Renal cortex interstitium (tissue), 11 donors: Measurements from ENCODE around the gene DNM3. TPM values are rescaled to one million over a fixed set of nuclear protein-coding genes. Genes with fewer than 3 reads are reported as not detected.
A peak's percentile ranks its signal among the peaks of the same experiment; 100 is the strongest.

Source experiments
- DNase-seq, 11 donors: peaks; one replicate each; pipeline ENCODE4 v3.0.0-alpha.2; 2013; ENCODE audit warnings: low read depth in 9 of 11, low spot score in 4 of 11; ENCODE audit errors: extremely low read depth in 1 of 11
- polyA plus RNA-seq, 3 donors: library from polyadenylated mRNA; unstranded; fragments of 120-200 nt; gene quantifications; one replicate each; pipeline ENCODE4 v1.2.1, GENCODE V29; 2013; ENCODE audit not compliant: insufficient read length in 3 of 3

The DNM3 gene
- polyA plus RNA-seq, 3 donors = 4.2 to 5.2 (median 4.8) TPM

DNA sequence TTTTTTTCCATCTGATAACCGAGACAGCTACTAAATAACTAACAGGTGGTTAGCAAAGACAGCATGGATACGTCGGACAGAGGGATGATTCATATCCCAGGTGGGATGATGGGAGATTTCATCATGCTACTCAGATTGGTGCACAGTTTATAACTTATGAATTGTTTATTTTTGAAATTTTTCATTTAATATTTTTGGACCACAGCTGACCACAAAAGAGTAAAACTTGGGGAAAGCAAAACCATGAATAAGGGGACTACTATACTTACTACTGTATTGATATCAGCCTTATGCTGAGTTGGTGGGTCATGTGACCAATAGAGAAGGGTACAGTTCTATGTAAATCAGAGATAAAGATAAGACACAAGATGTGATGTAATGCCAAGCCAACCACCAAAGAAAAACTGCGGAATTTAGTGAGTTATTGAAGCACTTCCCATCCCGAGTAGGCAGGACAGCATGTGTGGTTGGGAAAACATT lies 331.1 kb downstream of the DNM3 start:
- no peak for DNase-seq

DNA sequence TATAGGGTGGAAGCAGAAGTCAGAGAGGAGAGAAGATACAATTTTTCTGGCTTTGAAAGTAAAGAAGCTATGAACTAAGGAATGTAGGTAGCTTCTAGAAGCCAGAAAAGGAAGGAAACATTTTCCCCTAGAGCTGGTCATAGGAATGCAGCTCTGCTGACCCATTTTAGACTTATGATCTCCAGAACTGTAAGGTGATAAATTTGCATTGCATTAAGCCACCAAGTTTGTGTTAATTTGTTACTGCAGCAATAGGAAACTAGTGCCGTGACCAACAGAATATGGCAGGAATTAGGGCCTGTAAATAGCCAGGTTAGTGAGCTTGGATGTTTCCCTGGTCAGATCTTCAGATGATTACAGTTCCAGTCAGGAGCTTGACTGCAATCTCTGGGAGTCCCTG lies 334.9 kb downstream of the DNM3 start:
- no peak for DNase-seq

DNA sequence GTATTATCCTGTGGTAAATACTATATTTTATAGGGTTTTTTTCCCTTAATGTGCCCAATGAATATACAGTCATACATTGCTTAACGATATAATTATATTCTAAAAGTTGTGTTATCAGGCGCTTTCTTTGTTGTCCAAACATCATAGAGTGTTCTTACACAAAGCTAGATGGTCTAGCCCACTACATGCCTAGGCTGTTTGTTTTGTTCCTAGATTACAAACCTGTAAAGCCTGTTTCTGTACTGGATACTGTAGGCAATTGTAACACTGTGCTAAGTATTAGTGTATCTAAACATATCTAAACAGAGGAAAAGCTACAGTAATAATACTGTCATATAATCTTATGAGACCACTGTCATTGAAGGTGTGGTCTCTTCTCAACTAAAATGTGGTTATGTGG lies 336.6 kb downstream of the DNM3 start:
- DNase-seq = no peak

DNA sequence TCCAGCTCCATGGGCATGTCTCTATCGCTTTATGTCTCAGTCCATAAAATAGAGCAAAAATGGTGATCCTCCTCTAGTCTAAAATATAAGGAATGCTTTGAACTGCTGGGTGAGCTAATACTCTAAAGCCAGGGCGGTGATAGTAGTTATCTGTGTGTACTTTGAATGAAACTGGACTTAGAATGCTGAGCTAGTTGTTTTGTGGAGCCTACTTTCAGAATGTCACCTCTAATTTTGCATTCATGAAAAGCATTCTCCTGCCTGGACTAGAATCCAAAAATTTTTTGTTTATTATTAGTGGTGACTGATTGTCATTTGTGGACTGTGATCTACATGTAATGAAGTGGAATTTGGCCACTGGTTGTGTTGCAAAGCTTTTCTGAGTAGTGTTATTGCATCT lies 337.6 kb downstream of the DNM3 start:
- no peak for DNase-seq

DNA sequence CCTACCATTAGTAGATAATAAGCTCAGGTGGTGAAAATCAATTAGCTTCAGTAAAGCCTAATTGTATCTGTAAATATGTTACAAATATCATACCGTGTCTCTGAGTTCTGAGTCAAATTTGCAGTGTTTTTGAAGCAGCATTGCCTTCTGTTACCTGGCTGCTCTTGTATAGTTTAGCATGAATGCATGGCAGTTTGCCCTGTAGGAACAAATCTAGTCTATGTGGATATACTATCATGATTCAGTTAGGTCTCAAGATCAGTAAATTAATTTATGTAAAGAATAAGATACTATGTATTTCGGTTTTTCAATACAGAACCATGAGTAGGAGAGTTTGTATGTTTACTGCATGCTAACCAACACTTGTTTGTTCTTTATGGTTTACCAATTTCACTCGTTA lies 338.6 kb downstream of the DNM3 start:
- DNase-seq = no peak

DNA sequence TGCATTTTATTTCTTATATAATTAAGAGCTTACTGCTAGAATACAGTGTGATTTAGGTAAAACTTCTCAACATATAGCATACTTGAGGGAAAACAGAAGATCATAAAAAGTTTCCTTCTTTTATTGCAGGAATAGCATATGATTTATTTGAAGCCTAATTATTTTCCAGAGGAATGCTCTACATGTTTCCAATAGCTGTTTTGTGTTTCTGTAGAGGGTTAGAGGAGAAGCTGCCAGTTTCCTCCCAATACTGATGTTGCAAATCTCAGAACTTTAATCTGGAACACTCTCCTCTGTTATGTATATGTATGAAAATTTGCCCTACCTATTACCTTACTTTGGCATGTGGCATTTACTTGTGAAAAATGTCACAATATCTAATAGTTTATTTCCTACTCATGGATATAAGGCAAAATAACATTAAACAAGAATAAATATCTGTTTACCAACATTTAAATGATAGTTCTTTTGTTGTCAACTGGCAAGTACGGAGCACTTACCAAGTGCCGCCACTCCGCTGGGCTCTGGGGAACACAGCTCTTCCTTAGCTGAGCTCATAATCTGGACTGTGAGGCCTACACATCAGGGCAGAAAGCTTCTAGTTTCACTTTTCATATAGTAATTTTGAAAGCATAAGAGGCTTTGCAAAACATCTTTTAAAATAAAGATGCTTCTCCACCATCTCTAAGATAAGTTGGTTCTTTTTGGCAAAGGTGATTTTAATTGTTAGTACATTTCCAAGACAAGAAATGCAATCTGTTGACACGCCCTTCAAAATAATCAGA lies 339.4 kb downstream of the DNM3 start:
- DNase-seq = no peak

DNA sequence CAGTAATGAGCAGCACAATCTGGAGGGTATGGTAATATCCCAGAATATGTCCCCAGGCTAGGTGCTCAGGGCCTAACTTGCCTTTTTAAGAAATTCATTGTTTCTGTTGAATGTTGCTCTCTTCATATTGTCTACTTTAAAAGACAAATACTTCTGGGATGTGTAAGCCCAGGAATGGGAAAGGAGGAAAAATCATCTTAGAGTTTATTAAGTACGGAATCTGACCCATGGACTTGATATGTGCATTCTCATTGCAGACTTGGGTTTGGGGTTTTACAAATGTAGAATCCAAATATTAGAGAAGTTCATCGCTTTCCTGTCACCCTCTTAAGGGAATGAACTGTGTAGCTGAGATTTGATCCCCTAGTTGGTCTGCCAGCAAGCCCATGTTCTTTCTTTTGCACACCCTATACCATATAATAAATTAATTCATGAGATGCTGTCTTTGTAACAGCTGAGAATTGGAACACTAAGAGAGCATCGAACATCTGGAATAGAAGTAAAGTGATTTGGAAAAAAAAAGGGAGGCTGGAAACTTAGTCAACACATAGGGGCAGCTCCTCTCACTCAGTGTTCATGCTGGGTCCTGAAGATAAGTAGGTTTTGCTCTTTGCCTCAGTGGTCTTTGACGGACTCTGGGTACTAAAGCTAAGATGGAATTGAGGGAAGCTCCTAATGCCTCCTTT lies 343.4 kb downstream of the DNM3 start:
- DNase-seq = no peak

DNA sequence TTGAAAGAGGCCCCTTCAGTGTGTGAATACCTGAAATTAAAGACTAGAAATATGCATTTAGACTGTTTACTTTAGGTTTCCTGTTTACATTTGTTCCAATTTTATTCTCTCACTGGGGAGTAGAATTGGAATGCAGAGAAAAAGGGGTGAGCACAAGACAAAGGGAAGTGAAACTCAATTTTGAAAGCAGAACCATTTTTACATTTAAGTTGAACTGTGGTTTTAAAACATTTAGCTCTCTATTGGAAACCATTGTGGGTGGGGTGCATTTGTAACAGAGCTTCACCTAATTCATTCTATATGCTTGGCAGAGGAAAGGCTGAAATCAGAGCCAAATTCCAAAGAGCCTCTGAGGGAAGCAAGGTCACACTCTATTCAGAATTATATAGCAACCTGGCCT lies 343.9 kb downstream of the DNM3 start:
- no peak for DNase-seq

DNA sequence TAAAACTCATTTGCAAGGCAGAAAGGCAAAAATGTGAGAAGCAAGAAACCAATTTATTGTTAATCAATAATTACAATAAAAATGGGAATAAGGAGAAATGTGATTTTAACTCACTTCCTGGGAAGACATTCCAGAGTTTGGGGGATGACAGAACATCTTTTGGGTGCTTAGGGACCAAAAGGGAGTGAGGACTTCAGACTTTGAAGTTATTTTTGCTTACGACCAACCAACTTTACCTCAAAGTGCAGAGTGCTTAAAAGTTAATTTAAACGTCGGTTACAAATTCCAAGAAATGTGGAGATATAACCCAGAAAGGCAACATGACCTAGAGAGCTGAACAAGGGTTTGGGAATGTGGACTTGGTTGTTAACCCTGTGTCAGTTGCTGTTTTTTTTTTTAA lies 344.7 kb downstream of the DNM3 start:
- DNase-seq = no peak

DNA sequence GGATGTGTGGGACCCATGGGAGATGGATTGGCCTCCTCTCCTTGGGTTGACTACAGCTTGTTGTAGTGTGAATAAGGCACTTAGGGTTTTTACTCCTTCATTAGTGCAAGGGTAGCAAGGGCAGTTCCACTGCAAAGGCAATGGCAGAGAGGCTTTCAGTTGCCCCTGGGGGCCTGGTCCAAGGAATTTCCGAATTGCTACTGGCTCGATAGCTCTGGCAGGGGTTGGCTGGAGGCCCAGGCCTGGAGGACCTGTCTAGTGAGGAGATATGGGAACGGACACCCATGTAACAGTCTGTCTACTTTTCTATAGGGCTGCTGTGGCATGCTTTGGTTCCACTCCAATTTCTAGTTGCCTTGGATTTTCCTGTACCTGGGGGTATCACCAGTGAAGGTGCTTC lies 360.3 kb downstream of the DNM3 start:
- no peak for DNase-seq

DNA sequence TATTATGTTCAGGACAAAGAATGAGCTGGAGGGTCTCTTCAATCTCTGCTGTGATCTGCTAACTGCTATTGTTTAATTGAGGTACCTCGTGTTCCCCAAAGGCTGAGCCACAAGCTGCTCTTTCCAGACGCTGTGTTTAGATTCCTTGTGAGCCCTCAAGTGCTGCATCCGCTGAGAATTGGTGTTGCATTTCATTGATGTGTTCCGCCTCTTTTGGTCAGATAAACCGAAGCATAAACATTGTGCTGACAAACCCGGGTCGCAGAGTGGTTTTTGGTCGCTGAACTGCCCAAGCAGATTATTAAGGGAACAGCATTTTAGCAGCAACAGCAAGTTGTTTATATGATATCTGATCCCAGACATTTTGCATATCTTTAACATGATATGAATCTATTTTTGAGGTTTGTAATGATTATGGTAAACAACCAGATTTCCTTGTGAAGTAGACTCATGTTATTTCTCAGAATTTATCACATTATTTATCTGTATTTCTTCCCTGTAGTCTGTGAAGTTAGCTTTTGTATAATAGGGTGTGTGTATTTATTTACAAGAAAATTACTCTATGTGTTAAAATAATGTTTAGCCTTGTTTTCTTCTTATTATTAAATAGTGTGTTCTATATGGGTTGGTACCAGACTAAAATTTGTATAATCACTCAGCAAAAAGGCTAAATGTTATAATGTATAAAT lies 362.0 kb downstream of the DNM3 start:
- DNase-seq = peak in 1 of 11 donors; percentile 44

DNA sequence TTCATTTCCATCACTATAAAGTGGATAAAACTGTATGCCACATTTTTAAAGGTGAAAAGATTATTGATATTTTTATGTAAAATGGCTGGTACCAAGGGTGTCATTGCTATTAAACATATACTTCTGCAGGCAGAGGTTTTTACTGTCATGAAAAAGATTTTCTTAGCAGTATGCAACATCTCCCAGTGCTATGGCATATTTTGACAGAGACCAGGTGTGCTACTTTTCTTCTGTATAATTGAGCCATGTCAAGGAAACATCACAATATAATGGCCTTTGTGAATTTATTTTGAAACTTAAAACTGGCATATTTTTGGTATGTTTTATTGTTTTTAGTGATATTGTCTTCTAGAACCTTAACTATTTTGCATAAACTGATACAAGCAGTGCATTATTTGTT lies 362.6 kb downstream of the DNM3 start:
- no peak for DNase-seq

DNA sequence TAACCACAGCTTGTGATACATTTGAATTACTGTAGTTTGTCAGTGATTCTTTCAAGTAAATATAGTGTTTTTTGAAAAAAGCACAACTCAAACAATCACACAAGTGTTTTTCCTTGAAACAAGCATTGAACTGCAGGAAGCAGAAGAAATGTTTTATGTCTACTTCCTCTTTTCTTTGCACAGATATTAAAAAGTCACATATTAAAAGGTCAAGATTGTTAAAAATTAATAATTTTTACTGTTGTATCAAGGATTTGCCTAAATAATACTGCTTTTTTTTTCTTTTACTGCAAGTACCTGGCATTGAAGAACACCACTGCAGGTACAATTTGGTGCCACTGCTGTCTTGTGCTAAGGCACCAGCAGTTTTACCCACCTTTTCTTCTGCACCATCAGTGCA lies 365.0 kb downstream of the DNM3 start:
- no peak for DNase-seq

DNA sequence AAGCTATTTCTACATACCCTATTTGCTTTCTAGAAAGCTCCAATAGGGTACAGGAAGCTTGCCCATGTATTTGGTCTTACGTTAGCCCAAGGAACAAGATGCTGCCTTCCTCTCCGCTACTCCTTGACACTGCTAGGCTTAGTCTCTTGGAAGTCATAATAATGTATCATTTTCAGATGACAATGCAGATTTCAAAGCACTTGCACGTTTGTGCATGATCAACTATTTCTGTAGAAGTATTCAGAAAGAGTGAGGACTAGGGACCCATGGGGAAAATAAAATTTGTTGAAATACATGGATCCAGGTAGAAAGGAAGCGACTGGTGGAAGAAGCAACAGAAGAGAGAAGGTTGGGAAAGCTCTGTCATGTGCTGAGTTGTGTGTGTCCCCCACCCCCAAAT lies 367.3 kb downstream of the DNM3 start:
- DNase-seq = no peak

DNA sequence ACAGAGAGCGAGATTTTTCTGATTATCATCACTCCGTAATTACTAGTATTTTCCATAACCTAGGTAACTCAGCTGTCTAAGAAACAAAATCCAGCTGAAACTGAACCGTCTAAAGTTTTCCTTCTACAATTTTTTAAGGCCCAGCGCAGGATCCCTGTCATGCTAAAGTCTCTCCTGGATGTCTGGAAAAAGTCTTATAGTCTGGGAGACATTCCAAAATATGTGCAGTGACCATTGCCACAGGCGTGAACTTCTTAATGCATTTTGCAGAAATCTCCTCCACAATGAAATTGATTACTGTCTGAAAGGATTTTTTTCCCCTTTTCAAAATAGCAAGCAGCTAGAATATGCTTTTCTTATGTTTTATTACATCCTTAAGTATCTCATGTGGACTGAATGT lies 369.9 kb downstream of the DNM3 start:
- no peak for DNase-seq

DNA sequence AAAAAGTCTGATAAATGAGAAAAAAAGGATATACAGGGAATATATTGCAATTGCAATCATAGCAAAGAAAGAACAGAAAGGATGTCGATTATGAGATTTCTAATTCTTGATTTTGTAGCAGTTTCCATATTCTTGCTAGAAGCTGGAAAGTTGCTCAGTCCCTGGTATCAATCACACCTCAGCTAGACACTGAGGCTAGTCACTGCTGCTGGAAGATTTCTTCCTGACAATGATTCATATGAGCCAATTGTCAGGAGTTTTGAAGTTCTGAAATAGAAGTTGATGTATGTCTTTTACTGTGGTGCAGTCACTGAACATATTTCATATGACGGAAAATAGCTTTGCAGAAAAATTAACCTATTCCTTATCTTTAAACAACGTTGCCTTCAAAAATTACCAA lies 370.8 kb downstream of the DNM3 start:
- no peak for DNase-seq

DNA sequence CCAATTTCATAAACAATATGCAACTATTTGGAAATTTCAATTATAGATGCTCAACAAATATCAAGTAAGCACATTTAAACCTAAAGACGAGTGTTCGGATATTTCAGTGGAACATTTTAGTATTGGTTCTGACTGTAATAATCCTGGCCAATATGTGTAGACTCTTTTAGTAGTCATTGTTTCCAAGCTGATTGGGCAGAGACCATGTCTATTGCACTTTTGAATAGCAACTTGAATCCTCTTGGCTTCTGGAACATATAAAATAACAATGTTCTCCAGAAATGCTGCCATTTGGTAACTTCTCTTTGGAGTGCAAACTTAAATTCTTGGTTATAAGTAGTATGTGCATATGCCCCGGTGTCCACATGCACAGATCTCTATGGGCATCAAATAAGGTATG lies 373.7 kb downstream of the DNM3 start:
- DNase-seq = no peak

DNA sequence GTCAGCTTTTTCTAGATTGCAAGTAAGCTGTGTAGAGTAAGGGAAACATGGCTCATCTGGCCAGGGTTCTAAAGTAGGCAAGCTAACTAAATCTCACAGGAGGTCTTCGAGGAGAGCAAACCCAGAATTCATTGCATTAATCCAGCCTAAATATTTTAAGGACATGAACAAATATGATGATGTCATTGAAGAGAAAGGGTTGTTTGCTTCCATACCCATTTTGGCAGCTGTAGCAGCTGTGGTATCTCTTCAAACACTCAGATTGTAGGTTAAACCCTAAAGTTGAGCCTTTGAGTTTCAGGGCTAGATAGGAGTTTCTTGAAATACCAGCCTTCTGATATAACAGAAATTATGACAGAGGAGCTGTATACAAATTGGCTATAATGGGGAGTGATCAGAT lies 378.7 kb downstream of the DNM3 start:
- DNase-seq = no peak

DNA sequence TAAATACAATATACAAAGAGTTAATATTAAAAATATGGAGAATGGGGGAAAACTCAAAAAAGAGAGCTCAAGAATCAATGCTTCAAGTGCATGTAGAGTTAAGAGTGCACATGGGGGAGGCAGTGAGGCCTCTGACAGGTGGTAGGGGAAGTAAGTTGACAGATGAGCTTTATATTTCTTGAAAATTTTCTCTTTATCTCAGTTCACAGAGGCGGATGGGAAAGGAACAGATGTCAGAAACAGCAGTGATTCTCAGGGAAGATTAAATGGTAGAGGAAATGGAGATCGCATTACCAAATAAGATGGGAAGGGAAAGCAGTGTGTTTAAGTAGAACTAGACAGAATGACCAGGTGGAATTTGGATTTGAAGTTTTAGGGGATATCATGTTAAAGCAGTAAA lies 379.1 kb downstream of the DNM3 start:
- no peak for DNase-seq

DNA sequence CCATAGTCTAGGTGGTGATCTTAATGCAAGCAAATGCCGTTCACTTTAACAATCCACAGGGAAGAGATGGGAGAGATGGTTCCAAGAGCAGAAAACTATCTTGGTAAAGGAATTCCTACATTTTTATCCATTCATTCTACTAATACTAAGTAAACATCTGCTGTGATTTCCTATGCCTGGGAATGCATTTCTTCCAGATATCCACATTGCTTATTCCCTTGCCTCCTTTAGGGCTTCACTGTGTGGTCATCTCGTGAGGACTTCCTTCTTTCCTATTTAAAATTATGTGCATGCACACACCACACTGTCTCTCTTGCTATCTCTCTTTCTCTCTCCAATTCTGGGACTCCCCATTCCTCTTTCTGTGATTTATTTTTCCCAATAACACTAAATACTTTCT lies 380.1 kb downstream of the DNM3 start:
- no peak for DNase-seq
